ENCODE measurements around the gene ZNF140.

- TF ChIP-seq CTCF (conservative IDR thresholded peaks at IDR 0.05; ENCODE audit: low read length) = no peak
- no peak for TF ChIP-seq EZH2phosphoT487 (IDR thresholded peaks at IDR 0.05; ENCODE audit: borderline replicate concordance, low read depth, low read length)
These were observed 43.3 kb upstream of the ZNF140 start, which contains the start of gene ZNF84 for GRCh38 chr12:133037207-133038005.

Measured in OCI-LY7 (cell line).